Adrenal gland (tissue), 19 donors: ENCODE data around the gene AGT. TPM values are rescaled to one million over a fixed set of nuclear protein-coding genes. Genes with fewer than 3 reads are reported as not detected.

Experiments
- DNase-seq, 7 donors: peaks; one replicate each; pipeline ENCODE4 v3.0.0-alpha.2; 2019 to 2020
- H3K27ac ChIP-seq, 5 donors: fragments of 200-600 bp; sonication (generic) in 4 of 5; 1 replicate in 3 of 5; 2 replicates in 2 of 5; pipeline versions ENCODE4 v1.5.1 to v1.8.0; 2016 to 2020; ENCODE audit warnings: mild to moderate bottlenecking in 1 of 5
- H3K27me3 ChIP-seq: fragments of 200-600 bp; 2 replicates; pipeline ENCODE4 v1.8.0; 2021
- H3K36me3 ChIP-seq, 2 donors: fragments of 200-600 bp; replicated peaks in 1 of 2; 1 replicate in 1 of 2; 2 replicates in 1 of 2; pipeline versions ENCODE4 v1.5.1 to v1.8.0; 2018 to 2022
- H3K4me1 ChIP-seq, 2 donors: fragments of 200-600 bp; replicated peaks in 1 of 2; 1 replicate in 1 of 2; 2 replicates in 1 of 2; pipeline versions ENCODE4 v1.5.1 to v1.8.0; 2018 to 2021
- H3K4me3 ChIP-seq, 4 donors: fragments of 200-600 bp; sonication (generic) in 3 of 4; one replicate each; pipeline ENCODE4 v1.5.1; 2016 to 2018
- H3K9me3 ChIP-seq, 3 donors: fragments of 200-600 bp; sonication (generic) in 1 of 3; replicated peaks in 1 of 3; 1 replicate in 2 of 3; 2 replicates in 1 of 3; pipeline versions ENCODE4 v1.5.1 to v1.8.0; 2016 to 2021
- POLR2A ChIP-seq, 2 donors: fragments of 450-650 bp; IDR thresholded peaks; one replicate each; pipeline ENCODE4 v1.6.1; 2017; ENCODE audit warnings: antibody characterized with exemption in 2 of 2, mild to moderate bottlenecking in 2 of 2, moderate library complexity in 1 of 2
- WGBS, 4 donors: extraction: QIAGEN DNeasy Blood & Tissue Kit in 2 of 4; methylation state at CpG; one replicate each; pipeline versions ENCODE4 v1.1.5 to v1.1.7; 2013 to 2017; 5-methylcytosine and 5-hydroxymethylcytosine counted together
- intact Hi-C, 2 donors: fragments of 100-400 bp; cut with DNase I; formaldehyde crosslinking; loops; one replicate each; pipeline versions ENCODE4 v1.14.1 to v1.15.0; 2022 to 2023
- long read RNA-seq, 10 donors: library from polyadenylated mRNA in 3 of 10; unstranded in 2 of 10; stranded (forward) in 1 of 10; transcript quantifications; one replicate each; pipeline ENCODE4 v2.0.0 and lab custom pipeline, GENCODE V29; 2021 to 2026
- polyA plus RNA-seq, 3 donors: library from polyadenylated mRNA; stranded (reverse); fragments of 200-250 nt in 2 of 3; fragments of 350-450 nt in 1 of 3; fragmentation: Illumina TruSeq in 1 of 3; extraction: RNeasy Lipid Tissue Mini Kit (QIAGEN cat#74804) in 1 of 3; gene quantifications; one replicate each; pipeline ENCODE4 v1.2.3, GENCODE V29; 2013 to 2014
- total RNA-seq, 9 donors: library from RNA; depleted of rRNA in 4 of 9; stranded (reverse); fragments of >200 nt in 4 of 9; fragments of 120-200 nt in 1 of 9; fragmentation: NEBNext Ultra II Directional in 1 of 9; extraction: Animal tissue kit (Norgen Biotek cat#: 25700) in 1 of 9; gene quantifications; one replicate each; pipeline versions ENCODE4 v1.1.0 to v1.2.4, GENCODE V29; 2013 to 2023
- TF ChIP-seq, protein P1 (sequence below), 6 experiments: fragments of 450-650 bp in 4 of 6; fragments of 200-600 bp in 2 of 6; sonication (generic) in 1 of 6; IDR thresholded peaks; 1 replicate in 5 of 6; 2 replicates in 1 of 6; pipeline versions ENCODE4 v1.5.1 to v1.8.0; 2016 to 2021; ENCODE audit warnings: antibody characterized with exemption in 6 of 6, mild to moderate bottlenecking in 2 of 6, moderate library complexity in 1 of 6
- donor health status: healthy with polysubstance abuse.
- donor health status: Bipolar disorder and iron deficiency.
- donor health status: DM: yes; HTN: yes; CAD: no.
- donor health status: DM: no; HTN: no; CAD: no.
- donor health status: DM: no; HTN: no; CAD: no.
- donor health status: DM: yes; HTN: yes; CAD: no.

AGT gene
- 100 to 1,000 TPM in 1 of 9 donors, 10 to 100 TPM in 6, 1 to 10 TPM in 2; 6.5 to 103 (median 19.3) TPM for total RNA-seq
- 10 to 100 TPM in 2 of 3 donors, 1 to 10 TPM in 1; 6.3 to 20.9 (median 13.0) TPM for polyA plus RNA-seq
- long read RNA-seq, donor 1, partial matches to known transcripts, result 10 of 14 reads
- long read RNA-seq, donor 1, other reads (novel, unspliced or antisense), result 0 of 14 reads
- long read RNA-seq, donor 2, transcript AGT-201 (5 exons, 2,291 nt), result major isoform, 6 of 6 reads
- long read RNA-seq, donor 2, partial matches to known transcripts, result 0 of 6 reads
- long read RNA-seq, donor 2, other reads (novel, unspliced or antisense), result 0 of 6 reads
- long read RNA-seq, donor 3, partial matches to known transcripts, result 5 of 7 reads
- long read RNA-seq, donor 3, other reads (novel, unspliced or antisense), result 0 of 7 reads
- long read RNA-seq, donor 4, transcript AGT-201 (5 exons, 2,291 nt), result major isoform, 51 of 60 reads
- long read RNA-seq, donor 4, partial matches to known transcripts, result 8 of 60 reads
- long read RNA-seq, donor 4, other reads (novel, unspliced or antisense), result 1 of 60 reads
- long read RNA-seq, donor 5, transcript AGT-201 (5 exons, 2,291 nt), result major isoform, 59 of 61 reads
- long read RNA-seq, donor 5, partial matches to known transcripts, result 2 of 61 reads
- long read RNA-seq, donor 5, other reads (novel, unspliced or antisense), result 0 of 61 reads
- long read RNA-seq, donor 6, transcript AGT-201 (5 exons, 2,291 nt), result major isoform, 8 of 8 reads
- long read RNA-seq, donor 6, partial matches to known transcripts, result 0 of 8 reads
- long read RNA-seq, donor 6, other reads (novel, unspliced or antisense), result 0 of 8 reads
- long read RNA-seq, donor 7, partial matches to known transcripts, result 0 of 2 reads
- long read RNA-seq, donor 7, other reads (novel, unspliced or antisense), result 0 of 2 reads
- long read RNA-seq, donor 8, transcript AGT-201 (5 exons, 2,291 nt), result major isoform, 21 of 34 reads
- long read RNA-seq, donor 8, partial matches to known transcripts, result 13 of 34 reads
- long read RNA-seq, donor 8, other reads (novel, unspliced or antisense), result 0 of 34 reads
- long read RNA-seq, donor 9, partial matches to known transcripts, result 6 of 7 reads
- long read RNA-seq, donor 9, other reads (novel, unspliced or antisense), result 0 of 7 reads
- long read RNA-seq, donor 10, transcript AGT-201 (5 exons, 2,291 nt), result major isoform, 13 of 18 reads
- long read RNA-seq, donor 10, partial matches to known transcripts, result 5 of 18 reads
- long read RNA-seq, donor 10, other reads (novel, unspliced or antisense), result 0 of 18 reads

DNA sequence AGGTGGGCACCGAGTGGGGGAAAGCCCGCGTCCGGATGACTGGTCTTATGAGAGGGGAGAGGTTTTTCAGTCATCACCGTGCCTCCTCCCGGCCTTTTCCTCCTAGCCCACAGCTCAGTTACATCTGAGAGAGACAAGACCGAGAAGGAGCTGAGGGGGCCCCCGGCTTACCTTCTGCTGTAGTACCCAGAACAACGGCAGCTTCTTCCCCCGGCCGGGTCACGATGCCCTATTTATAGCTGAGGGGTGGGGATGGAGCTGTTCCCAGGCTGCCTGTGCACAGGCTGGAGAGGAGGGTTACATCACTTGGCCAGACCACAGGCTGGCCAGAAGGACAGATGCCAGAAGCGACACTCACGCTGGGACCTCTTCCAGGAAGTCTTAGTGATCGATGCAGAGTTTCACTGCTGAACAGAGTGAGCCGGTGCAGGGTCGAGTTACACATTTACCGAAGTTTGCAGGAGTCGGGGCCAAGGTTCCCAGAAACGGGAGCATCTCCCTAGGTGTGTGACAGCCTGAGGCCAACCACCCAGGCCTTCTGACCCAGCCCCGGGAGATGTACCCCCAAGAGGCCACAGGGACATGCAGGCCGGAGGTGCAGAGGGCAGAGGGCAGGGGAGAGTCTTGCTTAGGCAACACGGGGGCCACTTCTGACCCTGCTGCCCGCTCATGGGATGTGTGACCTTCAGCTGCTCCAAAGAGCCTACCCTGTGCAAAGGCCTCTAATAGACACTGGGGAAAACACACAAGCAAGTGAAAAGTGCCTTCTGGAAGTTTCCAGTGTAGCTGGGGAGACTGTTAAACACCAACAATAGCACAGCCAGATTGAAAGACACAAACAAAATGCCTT is at the start of gene AGT:
AGT (minus strand) TSS at position 208 of the 850 bp plus-strand sequence. CDS start 3,299 bp downstream, outside the sequence.
- 10 to 24% (median 21%) methylated on average over 12 to 24 of the region's 24 CpGs for WGBS, 4 donors
- no peaks in the 10 kb centered on the region for H3K27me3 ChIP-seq
- peaks cover 13 to 18% of the 10 kb centered on the region in 2 donors for H3K4me1 ChIP-seq
- H3K4me3 ChIP-seq, result peak within 1 kb of the TSS in 1 of 4 donors; percentile 43
- peak within 1 kb of the TSS; percentile 3 to 84 (median 58) for H3K27ac ChIP-seq
- no peaks in the 10 kb centered on the region for H3K36me3 ChIP-seq
- TF ChIP-seq, protein P1, sequence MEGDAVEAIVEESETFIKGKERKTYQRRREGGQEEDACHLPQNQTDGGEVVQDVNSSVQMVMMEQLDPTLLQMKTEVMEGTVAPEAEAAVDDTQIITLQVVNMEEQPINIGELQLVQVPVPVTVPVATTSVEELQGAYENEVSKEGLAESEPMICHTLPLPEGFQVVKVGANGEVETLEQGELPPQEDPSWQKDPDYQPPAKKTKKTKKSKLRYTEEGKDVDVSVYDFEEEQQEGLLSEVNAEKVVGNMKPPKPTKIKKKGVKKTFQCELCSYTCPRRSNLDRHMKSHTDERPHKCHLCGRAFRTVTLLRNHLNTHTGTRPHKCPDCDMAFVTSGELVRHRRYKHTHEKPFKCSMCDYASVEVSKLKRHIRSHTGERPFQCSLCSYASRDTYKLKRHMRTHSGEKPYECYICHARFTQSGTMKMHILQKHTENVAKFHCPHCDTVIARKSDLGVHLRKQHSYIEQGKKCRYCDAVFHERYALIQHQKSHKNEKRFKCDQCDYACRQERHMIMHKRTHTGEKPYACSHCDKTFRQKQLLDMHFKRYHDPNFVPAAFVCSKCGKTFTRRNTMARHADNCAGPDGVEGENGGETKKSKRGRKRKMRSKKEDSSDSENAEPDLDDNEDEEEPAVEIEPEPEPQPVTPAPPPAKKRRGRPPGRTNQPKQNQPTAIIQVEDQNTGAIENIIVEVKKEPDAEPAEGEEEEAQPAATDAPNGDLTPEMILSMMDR (IDR thresholded peaks at IDR 0.05), result no peak
- peak in 1 of 2 donors; percentile 42 for TF ChIP-seq POLR2A (IDR thresholded peaks at IDR 0.05)
- DNase-seq, result peak; percentile 91 to 97 (median 95)
- H3K9me3 ChIP-seq, result no peaks in the 10 kb centered on the region
- intact Hi-C loops, result no loop called here

DNA sequence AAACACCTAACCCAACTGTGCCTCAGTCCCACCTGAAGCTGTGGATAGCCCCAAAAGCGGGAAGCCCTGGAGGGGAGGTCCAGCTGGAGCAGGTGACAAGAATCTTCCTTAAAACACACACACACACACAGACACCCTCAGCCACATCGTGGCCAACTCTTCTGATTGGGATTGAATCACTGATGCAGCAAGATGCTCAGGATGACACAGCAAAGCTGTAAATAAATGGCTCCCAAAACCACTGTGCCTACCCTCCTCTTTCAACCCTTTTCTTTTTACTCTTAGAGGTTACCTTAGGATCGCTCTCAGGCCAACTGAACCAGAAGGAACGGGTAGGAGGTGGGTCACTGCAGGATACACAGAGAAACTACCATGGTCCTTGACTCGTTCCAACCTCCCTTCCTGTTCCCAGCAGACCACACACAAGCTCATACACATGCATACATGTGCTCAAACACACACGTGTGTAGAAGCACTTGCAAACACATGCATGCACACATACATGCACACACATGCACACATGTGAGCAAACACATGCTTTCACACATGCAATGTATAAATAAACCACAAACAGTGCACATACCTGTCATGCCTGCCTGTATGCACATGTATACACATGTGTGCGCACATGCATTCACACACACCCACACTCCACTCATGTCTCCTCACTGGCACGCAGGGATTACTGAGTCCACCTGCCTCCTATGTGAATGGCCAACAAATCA is 47.7 kb upstream of the AGT start:
- TF ChIP-seq, protein P1 (IDR thresholded peaks at IDR 0.05), result no peak
- TF ChIP-seq POLR2A (IDR thresholded peaks at IDR 0.05), result no peak
- Histone ChIP-seq H3K4me3 (no peak overlapping the region), H3K4me1 (peaks cover 8 to 9% of the 10 kb centered on the region in 2 donors), H3K27me3 (no peaks in the 10 kb centered on the region), H3K9me3 (no peaks in the 10 kb centered on the region), H3K36me3 (no peaks in the 10 kb centered on the region), H3K27ac (no peak overlapping the region)
- intact Hi-C loops, result no loop called here
- WGBS, 4 donors, result 85 to 89% (median 88%) methylated on average over 8 of the region's 8 CpGs
- no peak for DNase-seq

DNA sequence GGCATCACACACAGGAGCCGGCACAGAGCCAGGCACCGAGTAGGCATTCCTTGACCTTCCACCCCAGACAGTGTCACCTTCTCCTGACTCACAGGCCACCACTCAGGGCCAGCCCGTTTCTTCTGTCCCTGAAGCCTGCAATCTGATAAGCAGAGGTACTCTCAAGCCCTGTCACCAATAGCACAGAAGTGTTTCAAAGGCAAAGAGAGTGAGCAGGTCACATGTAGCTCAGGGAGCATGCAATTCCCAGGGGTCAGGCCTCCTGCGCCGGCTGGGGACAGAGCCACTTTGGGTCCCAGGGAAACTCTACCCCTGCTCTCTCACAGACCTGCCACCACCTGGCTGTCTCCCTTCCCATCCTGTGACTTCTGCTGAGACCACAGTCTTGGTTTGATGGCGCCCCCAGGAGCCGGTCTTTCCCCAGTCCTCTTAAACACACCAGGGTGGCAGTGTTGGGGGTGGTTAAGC is 46.5 kb upstream of the AGT start:
- whole genome bisulfite sequencing, 4 donors, result 39 to 53% (median 49%) methylated on average over 4 to 7 of the region's 7 CpGs
- TF ChIP-seq, protein P1 (IDR thresholded peaks at IDR 0.05), result no peak
- TF ChIP-seq POLR2A (IDR thresholded peaks at IDR 0.05), result no peak
- no peak overlapping the region for H3K4me3 ChIP-seq
- peaks cover 8 to 13% of the 10 kb centered on the region in 2 donors for H3K4me1 ChIP-seq
- peak; percentile 74 to 94 (median 86) for DNase-seq
- peak overlapping the region in 3 of 5 donors; percentile 49 to 69 (median 66) for H3K27ac ChIP-seq
- H3K9me3 ChIP-seq, result no peaks in the 10 kb centered on the region
- H3K36me3 ChIP-seq, result no peaks in the 10 kb centered on the region
- no peaks in the 10 kb centered on the region for H3K27me3 ChIP-seq
- intact Hi-C loops, result no loop called here
